Middle frontal gyrus (tissue), 1 donor: Measurements from ENCODE around the gene DCST2.

Experiments
- DNase-seq: peaks from one replicate; pipeline ENCODE4 v3.0.0-alpha.2; 2015; ENCODE audit warnings: low spot score; ENCODE audit errors: extremely low spot score

The DCST2 gene

GRCh38 chr1:155010211-155010918 lies 23.2 kb downstream of the DCST2 start:
- no peak for DNase-seq

GRCh38 chr1:155009742-155010141 lies 23.8 kb downstream of the DCST2 start:
- no peak for DNase-seq

- DNase-seq: no peak
These were observed 24.3 kb downstream of the DCST2 start for GRCh38 chr1:155009221-155009711.

GRCh38 chr1:155008015-155008941 lies 25.3 kb downstream of the DCST2 start:
- DNase-seq: no peak

GRCh38 chr1:155007251-155007828 lies 26.2 kb downstream of the DCST2 start:
- no peak for DNase-seq

GRCh38 chr1:155006601-155007101 lies 26.9 kb downstream of the DCST2 start:
- no peak for DNase-seq

- DNase-seq: no peak
These were observed 28.2 kb downstream of the DCST2 start for GRCh38 chr1:155005076-155006011.

GRCh38 chr1:155004352-155005075 lies 29.1 kb downstream of the DCST2 start:
- DNase-seq: no peak

GRCh38 chr1:155003766-155004351 lies 29.7 kb downstream of the DCST2 start:
- no peak for DNase-seq

GRCh38 chr1:155003227-155003765 lies 30.3 kb downstream of the DCST2 start:
- no peak for DNase-seq

- no peak for DNase-seq
These were observed 30.9 kb downstream of the DCST2 start, which contains the start of gene ZBTB7B for GRCh38 chr1:155002464-155003226. ZBTB7B (plus strand) TSS chr1:155002802; CDS start chr1:155014661, 11,859 bp downstream.

GRCh38 chr1:155001675-155002463 lies 31.7 kb downstream of the DCST2 start:
- DNase-seq: peak; percentile 96

GRCh38 chr1:155001425-155001674 lies 32.2 kb downstream of the DCST2 start:
- no peak for DNase-seq

- peak; percentile 54 for DNase-seq
These were observed 32.7 kb downstream of the DCST2 start for GRCh38 chr1:155000726-155001424.

GRCh38 chr1:155000411-155000725 lies 33.2 kb downstream of the DCST2 start:
- DNase-seq: no peak

GRCh38 chr1:154999571-155000410 lies 33.8 kb downstream of the DCST2 start:
- DNase-seq: no peak
